H9 (cell line): Measurements from ENCODE around the gene NLRP1. TPM values are rescaled to one million over a fixed set of nuclear protein-coding genes. Genes with fewer than 3 reads are reported as not detected.

ENCODE experiments used
- DNase-seq: peaks from one replicate; pipeline ENCODE4 v3.0.0-alpha.2; 2017
- H2AFZ ChIP-seq: one replicate; pipeline ENCODE4 v1.6.1; 2013; ENCODE audit warnings: mild to moderate bottlenecking, low read length, control low read depth, moderate library complexity
- H2AK5ac ChIP-seq: 2 replicates; pipeline ENCODE4 v1.6.1; 2013; ENCODE audit warnings: low read length, control low read depth, mixed read lengths; ENCODE audit not compliant: insufficient read length
- H2BK120ac ChIP-seq: one replicate; pipeline ENCODE4 v1.6.1; 2013; ENCODE audit warnings: low read depth, mild to moderate bottlenecking, low read length, control low read depth, inconsistent platforms; ENCODE audit not compliant: poor library complexity, severe bottlenecking
- H2BK12ac ChIP-seq: 2 replicates; pipeline ENCODE4 v1.6.1; 2013; ENCODE audit warnings: low read length, control low read depth, mixed read lengths, low read depth; ENCODE audit not compliant: insufficient read length
- H2BK15ac ChIP-seq: 2 replicates; pipeline ENCODE4 v1.6.1; 2013; ENCODE audit warnings: low read depth, low read length, control low read depth
- H2BK20ac ChIP-seq: one replicate; pipeline ENCODE4 v1.6.1; 2013; ENCODE audit warnings: low read depth, mild to moderate bottlenecking, low read length, control low read depth, inconsistent platforms; ENCODE audit not compliant: poor library complexity, severe bottlenecking
- H2BK5ac ChIP-seq: 2 replicates; pipeline ENCODE4 v1.6.1; 2013; ENCODE audit warnings: low read length, control low read depth, mixed read lengths; ENCODE audit not compliant: insufficient read length
- H3K14ac ChIP-seq: 2 replicates; pipeline ENCODE4 v1.6.1; 2013; ENCODE audit warnings: low read length, control low read depth; ENCODE audit not compliant: insufficient read depth
- H3K18ac ChIP-seq: 2 replicates; pipeline ENCODE4 v1.6.1; 2013; ENCODE audit warnings: low read depth, mild to moderate bottlenecking, mixed read lengths, low read length, control low read depth; ENCODE audit not compliant: insufficient read length
- H3K23ac ChIP-seq: 2 replicates; pipeline ENCODE4 v1.6.1; 2013; ENCODE audit warnings: low read length, control low read depth, mixed read lengths, low read depth; ENCODE audit not compliant: insufficient read length
- H3K23me2 ChIP-seq: 2 replicates; pipeline ENCODE4 v1.6.1; 2013; ENCODE audit warnings: low read depth, mild to moderate bottlenecking, mixed read lengths, low read length, control low read depth; ENCODE audit not compliant: insufficient read length, poor library complexity, severe bottlenecking
- H3K27ac ChIP-seq: 2 replicates; pipeline ENCODE4 v1.5.1; 2013; ENCODE audit warnings: low read length, control low read depth, mixed read lengths, low read depth; ENCODE audit not compliant: insufficient read length
- H3K27me3 ChIP-seq: 2 replicates; pipeline ENCODE4 v1.6.1; 2013; ENCODE audit warnings: low read length, control low read depth, inconsistent platforms; ENCODE audit not compliant: insufficient read depth
- H3K4ac ChIP-seq: 2 replicates; pipeline ENCODE4 v1.6.1; 2013; ENCODE audit warnings: low read depth, mild to moderate bottlenecking, control low read depth, inconsistent platforms, low read length, moderate library complexity
- H3K4me1 ChIP-seq: 2 replicates; pipeline ENCODE4 v1.6.1; 2013; ENCODE audit warnings: low read length, control low read depth, inconsistent platforms; ENCODE audit not compliant: insufficient read depth
- H3K4me2 ChIP-seq: 2 replicates; pipeline ENCODE4 v1.6.1; 2013; ENCODE audit warnings: low read length, control low read depth, mixed read lengths; ENCODE audit not compliant: insufficient read length, insufficient read depth
- H3K56ac ChIP-seq: 2 replicates; pipeline ENCODE4 v1.6.1; 2013; ENCODE audit warnings: low read depth, mild to moderate bottlenecking, mixed read lengths, low read length, control low read depth; ENCODE audit not compliant: insufficient read length
- H3K79me1 ChIP-seq: 2 replicates; pipeline ENCODE4 v1.6.1; 2013; ENCODE audit warnings: low read depth, mild to moderate bottlenecking, moderate library complexity, low read length, control low read depth, inconsistent platforms; ENCODE audit not compliant: insufficient read depth, poor library complexity, severe bottlenecking
- H3K79me2 ChIP-seq: 2 replicates; pipeline ENCODE4 v1.6.1; 2013; ENCODE audit warnings: low read length, control low read depth, inconsistent platforms; ENCODE audit not compliant: insufficient read depth
- H3K9ac ChIP-seq: 2 replicates; pipeline ENCODE4 v1.6.1; 2013; ENCODE audit warnings: low read length, control low read depth, mixed read lengths; ENCODE audit not compliant: insufficient read length; ENCODE audit errors: extremely low read depth
- H3K9me3 ChIP-seq: one replicate; pipeline ENCODE4 v1.6.1; 2013; ENCODE audit warnings: low read depth, low read length, inconsistent platforms; ENCODE audit not compliant: control insufficient read depth
- H3T11ph ChIP-seq: one replicate; pipeline ENCODE4 v1.6.1; 2013; ENCODE audit warnings: mild to moderate bottlenecking, low read length, control low read depth, inconsistent platforms
- H4K20me1 ChIP-seq: one replicate; pipeline ENCODE4 v1.6.1; 2013; ENCODE audit not compliant: control insufficient read depth, insufficient read length, insufficient read depth
- H4K5ac ChIP-seq: 2 replicates; pipeline ENCODE4 v1.6.1; 2013; ENCODE audit warnings: low read depth, mild to moderate bottlenecking, mixed read lengths, low read length, control low read depth; ENCODE audit not compliant: insufficient read length
- H4K8ac ChIP-seq: replicated peaks from 2 replicates; pipeline ENCODE4 v1.6.1; 2013; ENCODE audit warnings: low read length, control low read depth, mixed read lengths, low read depth; ENCODE audit not compliant: insufficient read length
- H4K91ac ChIP-seq: 2 replicates; pipeline ENCODE4 v1.6.1; 2013; ENCODE audit warnings: low read depth, mild to moderate bottlenecking, moderate library complexity, mixed read lengths, low read length, control low read depth; ENCODE audit not compliant: insufficient read length
- H3K27ac Mint-ChIP-seq, 3 experiments: 2 replicates in 2 of 3; 3 replicates in 1 of 3; pipeline ENCODE4 v1.8.0; 2020 to 2021; ENCODE audit warnings: mixed read lengths in 3 of 3, mild to moderate bottlenecking in 1 of 3, moderate library complexity in 1 of 3
- H3K27me3 Mint-ChIP-seq: 2 replicates; pipeline ENCODE4 v1.8.0; 2021; ENCODE audit warnings: low read depth, mild to moderate bottlenecking, moderate library complexity, mixed read lengths
- H3K36me3 Mint-ChIP-seq, 3 experiments: 2 replicates in 2 of 3; 3 replicates in 1 of 3; pipeline ENCODE4 v1.8.0; 2020 to 2021; ENCODE audit warnings: low read depth in 3 of 3, mixed read lengths in 3 of 3; ENCODE audit not compliant: insufficient read depth in 1 of 3
- H3K4me1 Mint-ChIP-seq, 2 experiments: 2 replicates each; pipeline ENCODE4 v1.8.0; 2020; ENCODE audit warnings: mixed read lengths in 2 of 2
- H3K4me3 Mint-ChIP-seq, 2 experiments: 2 replicates in 1 of 2; 3 replicates in 1 of 2; pipeline ENCODE4 v1.8.0; 2020 to 2021; ENCODE audit warnings: mild to moderate bottlenecking in 2 of 2, mixed read lengths in 2 of 2, moderate library complexity in 1 of 2
- H3K9me3 Mint-ChIP-seq, 2 experiments: 2 replicates in 1 of 2; 3 replicates in 1 of 2; pipeline ENCODE4 v1.8.0; 2020; ENCODE audit warnings: mild to moderate bottlenecking in 2 of 2, mixed read lengths in 2 of 2, moderate library complexity in 1 of 2
- CTCF ChIP-seq: fragments of 200-600 bp; sonication (generic); conservative IDR thresholded peaks from 3 replicates; pipeline ENCODE4 v1.8.0; 2021; ENCODE audit warnings: antibody characterized with exemption, mild to moderate bottlenecking
- WGBS: extraction: QIAGEN DNeasy Blood & Tissue Kit; methylation state at CpG from one replicate; pipeline ENCODE4 v1.1.7; 2013; ENCODE audit warnings: missing lambda C conversion rate, low lambda C conversion rate, mixed read lengths; ENCODE audit not compliant: insufficient read length; ENCODE audit errors: extremely low coverage; 5-methylcytosine and 5-hydroxymethylcytosine counted together
- total RNA-seq: library from RNA; stranded (reverse); gene quantifications from 2 replicates; pipeline ENCODE4 v1.2.1, GENCODE V29; 2021

NLRP1 gene
- total RNA-seq, 1 experiment from 2014 or later, result 12.1 TPM

GRCh38 chr17:5619088-5619740 is 34.9 kb upstream of the NLRP1 start:
- H3K23ac ChIP-seq, result no peak overlapping the region
- Mint-ChIP-seq H3K9me3 (no peaks in the 10 kb centered on the region), H3K27ac (no peak overlapping the region), H3K27me3 (peaks cover 2% of the 10 kb centered on the region; the same call in 1 of the 2 replicates), H3K36me3 (no peaks in the 10 kb centered on the region), H3K4me3 (no peak overlapping the region), H3K4me1 (no peaks in the 10 kb centered on the region)
- no CpG with 5 or more reads among the region's 20 CpGs for WGBS
- no peak overlapping the region for H2BK15ac ChIP-seq
- no peaks in the 10 kb centered on the region; the same call in 1 of the 2 replicates for H3K27me3 ChIP-seq
- H4K8ac ChIP-seq, result no peak overlapping the region
- DNase-seq, result no peak
- H3K4me1 ChIP-seq, result no peaks in the 10 kb centered on the region
- no peak overlapping the region for H2BK5ac ChIP-seq
- no peak overlapping the region for H2AFZ ChIP-seq
- no peak overlapping the region for H3K14ac ChIP-seq
- no peak overlapping the region for H4K5ac ChIP-seq
- TF ChIP-seq CTCF, result no peak
- no peak overlapping the region for H3K18ac ChIP-seq
- H3K56ac ChIP-seq, result no peak overlapping the region
- no peak overlapping the region for H3K4ac ChIP-seq
- H4K91ac ChIP-seq, result no peak overlapping the region
- H2AK5ac ChIP-seq, result no peak overlapping the region
- no peaks in the 10 kb centered on the region for H3K79me1 ChIP-seq
- no peak overlapping the region for H3K9ac ChIP-seq
- H2BK12ac ChIP-seq, result no peak overlapping the region
- no peak overlapping the region for H3K27ac ChIP-seq
- no peaks in the 10 kb centered on the region for H3K23me2 ChIP-seq
- H3T11ph ChIP-seq, result no peak overlapping the region
- H2BK120ac ChIP-seq, result no peak overlapping the region
- no peak overlapping the region for H2BK20ac ChIP-seq
- no peaks in the 10 kb centered on the region for H3K9me3 ChIP-seq
- no peak overlapping the region for H3K4me2 ChIP-seq
- no peaks in the 10 kb centered on the region for H3K79me2 ChIP-seq
- no peaks in the 10 kb centered on the region for H4K20me1 ChIP-seq
